K562 (cell line): Measurements from ENCODE around the gene TMEM88. TPM values are rescaled to one million over a fixed set of nuclear protein-coding genes. Genes with fewer than 3 reads are reported as not detected.

Source experiments
- BRD4 ChIP-seq: fragments of 200-600 bp; sonication (generic); IDR thresholded peaks from 2 replicates; pipeline ENCODE4 v1.6.1; 2017; ENCODE audit warnings: inconsistent platforms
- CHD7 ChIP-seq: fragments of 200-600 bp; sonication (generic); IDR thresholded peaks from one replicate; pipeline ENCODE4 v1.6.1; 2012; ENCODE audit warnings: mild to moderate bottlenecking, low read depth, low read length, inconsistent platforms
- CXXC5 ChIP-seq: fragments of 250-450 bp; sonication (Bioruptor Pico); IDR thresholded peaks from 2 replicates; pipeline ENCODE4 v1.8.0; 2022; ENCODE audit warnings: inconsistent platforms, mild to moderate bottlenecking, moderate library complexity
- FOXO4 ChIP-seq: fragments of 450-650 bp; formaldehyde crosslinking; IDR thresholded peaks from 2 replicates; pipeline ENCODE4 v1.4.0; 2020; ENCODE audit warnings: mild to moderate bottlenecking, moderate library complexity
- FOXP1 ChIP-seq: sonication (generic); formaldehyde crosslinking; IDR thresholded peaks from 2 replicates; pipeline ENCODE4 v1.8.0; 2022; ENCODE audit warnings: mild to moderate bottlenecking, missing genetic modification reagents
- HDGF ChIP-seq: fragments of 450-650 bp; IDR thresholded peaks from 2 replicates; pipeline ENCODE4 v1.6.1; 2016
- HMG20A ChIP-seq: fragments of 450-650 bp; formaldehyde crosslinking; conservative IDR thresholded peaks from 2 replicates; pipeline ENCODE4 v1.4.0; 2020; ENCODE audit warnings: mild to moderate bottlenecking, mixed read lengths
- PHB ChIP-seq: fragments of 250-450 bp; sonication (Bioruptor Pico); IDR thresholded peaks from 2 replicates; pipeline ENCODE4 v1.5.0; 2021
- RB1 ChIP-seq: fragments of 450-650 bp; IDR thresholded peaks from 2 replicates; pipeline ENCODE4 v1.6.1; 2017; ENCODE audit warnings: low read depth, mild to moderate bottlenecking
- SRSF3 ChIP-seq: fragments of 200-400 bp; formaldehyde crosslinking; IDR thresholded peaks from 2 replicates; pipeline ENCODE4 v1.6.1; 2016; ENCODE audit warnings: mild to moderate bottlenecking, low read length, moderate library complexity; ENCODE audit not compliant: insufficient read depth
- TAF15 ChIP-seq: fragments of 200-400 bp; formaldehyde crosslinking; IDR thresholded peaks from 2 replicates; pipeline ENCODE4 v1.6.1; 2017; ENCODE audit warnings: mild to moderate bottlenecking, low read depth, low read length, moderate library complexity
- ZBED1 ChIP-seq: IDR thresholded peaks from 2 replicates; pipeline ENCODE4 v1.6.1; 2014
- ZNF121 ChIP-seq: sonication (generic); formaldehyde crosslinking; conservative IDR thresholded peaks from 2 replicates; pipeline ENCODE4 v1.8.0; 2022; ENCODE audit warnings: missing genetic modification reagents
- ZNF277 ChIP-seq: fragments of 250-450 bp; sonication (Bioruptor Pico); IDR thresholded peaks from 2 replicates; pipeline ENCODE4 v1.8.0; 2022; ENCODE audit warnings: inconsistent platforms, mild to moderate bottlenecking, moderate library complexity, borderline replicate concordance
- polyA plus RNA-seq, 8 experiments: library from polyadenylated mRNA; depleted of rRNA in 4 of 8; stranded (reverse) in 5 of 8; unstranded in 3 of 8; fragments of >200 nt; fragmentation: Nextera tagmentation in 2 of 8; fragmentation: Illumina TruSeq in 1 of 8; extraction: Ambion mirVana in 2 of 8; extraction: Trizol in 1 of 8; gene quantifications; 2 replicates each; pipeline versions ENCODE4 v1.2.1 to v1.2.3, GENCODE V29; 2011 to 2014; ENCODE audit warnings: inconsistent platforms in 1 of 8, missing spikeins in 1 of 8
- total RNA-seq, 7 experiments: library from RNA; depleted of rRNA in 6 of 7; stranded (reverse); fragments of >200 nt in 6 of 7; fragmentation: Illumina TruSeq in 2 of 7; extraction: Trizol in 2 of 7; gene quantifications; 2 replicates each; pipeline versions ENCODE4 v1.2.1 to v1.2.3, GENCODE V29; 2011 to 2021; ENCODE audit warnings: low replicate concordance in 1 of 7

The TMEM88 gene
- total and polyA plus RNA-seq, 9 of the 15 experiments (the other 6 are each of a cell fraction or from before 2014, with no cell fraction given) = 0.10 to 1.4 (median 0.36) TPM; not detected in 3

- TF ChIP-seq CHD7 (no peak), FOXP1 (no peak; the same call in 1 of the 2 replicates), PHB (CRISPR knock-in tag) (no peak), TAF15 (no peak), ZNF277 (CRISPR knock-in tag) (no peak), ZBED1 (no peak), RB1 (peak; percentile 67; the same call in 1 of the 2 replicates), BRD4 (no peak; the same call in 1 of the 2 replicates), FOXO4 (CRISPR knock-in tag) (no peak), CXXC5 (CRISPR knock-in tag) (peak; percentile 79), HDGF (no peak), ZNF121 (CRISPR knock-in tag) (no peak), SRSF3 (no peak), HMG20A (CRISPR knock-in tag) (no peak)
Observed at GRCh38 chr17:7856811-7857712, 2.2 kb downstream of the TMEM88 start, which contains the start of gene NAA38 (continued).
